ENCODE data around the gene CCDC110. TPM values are rescaled to one million over a fixed set of nuclear protein-coding genes. Genes with fewer than 3 reads are reported as not detected.

Gene CCDC110
- polyA plus RNA-seq, 1 donor (not counting 4 experiments of a cell fraction or from before 2014, with no cell fraction given) = not detected

DNA sequence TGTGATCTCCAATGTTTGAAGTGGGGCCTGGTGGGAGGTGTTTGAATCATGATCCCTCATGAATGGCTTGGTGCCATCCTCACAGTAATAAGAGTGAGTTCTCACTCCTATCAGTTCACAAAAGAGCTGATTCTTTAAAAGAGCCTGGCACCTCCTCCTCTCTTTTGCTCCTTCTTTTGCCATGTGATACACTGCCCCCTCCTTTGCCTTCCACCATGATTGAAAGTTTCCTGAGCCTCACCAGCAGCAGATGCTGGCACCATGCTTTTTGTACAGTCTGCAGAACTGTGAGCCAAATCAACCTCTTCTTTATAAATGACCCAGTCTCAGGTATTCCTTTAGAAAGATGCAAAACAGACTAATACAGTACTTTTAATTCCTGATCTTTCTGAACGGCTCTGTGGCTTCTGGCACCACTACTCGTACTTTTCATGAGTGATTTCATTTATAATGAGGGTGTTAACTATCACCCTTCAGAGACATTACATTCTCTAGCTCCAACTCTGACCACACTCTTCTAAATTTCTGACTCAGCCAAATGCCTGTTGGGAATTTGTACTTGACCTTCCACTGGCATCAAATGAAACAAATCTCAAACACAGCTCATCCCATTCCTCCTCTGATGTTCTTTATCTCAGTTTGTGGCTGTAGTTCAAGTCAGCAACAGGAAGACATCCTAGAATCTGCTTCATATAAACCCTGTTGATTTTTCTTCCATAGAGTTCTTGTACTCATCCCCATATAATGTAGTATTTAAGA, 50.0 kb downstream of the CCDC110 start:
- dilution Hi-C loops (cut with MboI; ENCODE audit: extremely low pct_ligation_motif_present, low sequenced_read_pairs) = no loop called here
- peaks cover 3 to 4% of the 10 kb centered on the region in 2 experiments for H3K36me3 ChIP-seq (ENCODE audit: control insufficient read depth in 2 of 2, extremely low read depth in 1 of 2, insufficient read depth in 2 of 2, low read length in 2 of 2)
- H3K4me3 ChIP-seq (ENCODE audit: control insufficient read depth in 2 of 3, extremely low read depth in 1 of 3, insufficient read depth in 2 of 3, low read depth in 1 of 3, low read length in 3 of 3) = no peak overlapping the region
- FAIRE-seq = peak; percentile 23
- TF ChIP-seq EZH2 (IDR thresholded peaks at IDR 0.05; ENCODE audit: low read length) = no peak
- no peak for TF ChIP-seq CTCF (optimal IDR thresholded peaks at IDR 0.05 in 1 of 3, IDR thresholded peaks at IDR 0.05 in 1 of 3, conservative IDR thresholded peaks at IDR 0.05 in 1 of 3; ENCODE audit: extremely low read depth in 1 of 3, insufficient read depth in 2 of 3, low read length in 3 of 3)
- H3K9me3 ChIP-seq (ENCODE audit: control insufficient read depth, low read depth, low read length) = no peaks in the 10 kb centered on the region
- no peak overlapping the region for H3K9ac ChIP-seq (ENCODE audit: control insufficient read depth, extremely low read depth, insufficient read depth, low read length)
- peaks cover 13% of the 10 kb centered on the region for H3K79me2 ChIP-seq (ENCODE audit: control insufficient read depth, insufficient read depth, low read length)
- no peaks in the 10 kb centered on the region for H4K20me1 ChIP-seq (ENCODE audit: control insufficient read depth, extremely low read depth, insufficient read depth, low read length)
- no peaks in the 10 kb centered on the region for H3K9me1 ChIP-seq (ENCODE audit: control insufficient read depth, extremely low read depth, insufficient read depth, low read length)
- no peak overlapping the region for H3K4me2 ChIP-seq (ENCODE audit: control insufficient read depth, extremely low read depth, insufficient read depth, low read depth, low read length)
- no peak for DNase-seq (ENCODE audit: low read depth, low spot score)
- H2AFZ ChIP-seq (ENCODE audit: control insufficient read depth, low read length) = no peak overlapping the region
- peaks cover 6% of the 10 kb centered on the region for H3K4me1 ChIP-seq (ENCODE audit: control insufficient read depth, extremely low read depth, insufficient read depth, low read length)
- no peak overlapping the region for H3K27ac ChIP-seq (ENCODE audit: control insufficient read depth, insufficient read depth, low read length)
- H3K27me3 ChIP-seq (ENCODE audit: control insufficient read depth, extremely low read depth, insufficient read depth, low read length) = no peaks in the 10 kb centered on the region

GRCh38 chr4:185416955-185417354, 54.6 kb downstream of the CCDC110 start:
- DNase-seq (ENCODE audit: low read depth, low spot score) = no peak
- H3K9me3 ChIP-seq (ENCODE audit: control insufficient read depth, low read depth, low read length) = no peaks in the 10 kb centered on the region
- H4K20me1 ChIP-seq (ENCODE audit: control insufficient read depth, extremely low read depth, insufficient read depth, low read length) = no peaks in the 10 kb centered on the region
- H3K4me2 ChIP-seq (ENCODE audit: control insufficient read depth, extremely low read depth, insufficient read depth, low read depth, low read length) = no peak overlapping the region
- TF ChIP-seq CTCF (optimal IDR thresholded peaks at IDR 0.05 in 1 of 3, IDR thresholded peaks at IDR 0.05 in 1 of 3, conservative IDR thresholded peaks at IDR 0.05 in 1 of 3; ENCODE audit: extremely low read depth in 1 of 3, insufficient read depth in 2 of 3, low read length in 3 of 3) = no peak
- TF ChIP-seq EZH2 (IDR thresholded peaks at IDR 0.05; ENCODE audit: low read length) = no peak
- no peaks in the 10 kb centered on the region for H3K27me3 ChIP-seq (ENCODE audit: control insufficient read depth, extremely low read depth, insufficient read depth, low read length)
- H3K79me2 ChIP-seq (ENCODE audit: control insufficient read depth, insufficient read depth, low read length) = no peaks in the 10 kb centered on the region
- H3K9me1 ChIP-seq (ENCODE audit: control insufficient read depth, extremely low read depth, insufficient read depth, low read length) = no peaks in the 10 kb centered on the region
- dilution Hi-C loops (cut with MboI; ENCODE audit: extremely low pct_ligation_motif_present, low sequenced_read_pairs) = no loop called here
- FAIRE-seq = no peak
- H3K27ac ChIP-seq (ENCODE audit: control insufficient read depth, insufficient read depth, low read length) = no peak overlapping the region
- no peaks in the 10 kb centered on the region for H3K4me1 ChIP-seq (ENCODE audit: control insufficient read depth, extremely low read depth, insufficient read depth, low read length)
- H3K36me3 ChIP-seq (ENCODE audit: control insufficient read depth in 2 of 2, extremely low read depth in 1 of 2, insufficient read depth in 2 of 2, low read length in 2 of 2) = peaks cover 4 to 5% of the 10 kb centered on the region in 2 experiments
- no peak overlapping the region for H2AFZ ChIP-seq (ENCODE audit: control insufficient read depth, low read length)
- H3K9ac ChIP-seq (ENCODE audit: control insufficient read depth, extremely low read depth, insufficient read depth, low read length) = no peak overlapping the region
- no peak overlapping the region for H3K4me3 ChIP-seq (ENCODE audit: control insufficient read depth in 2 of 3, extremely low read depth in 1 of 3, insufficient read depth in 2 of 3, low read depth in 1 of 3, low read length in 3 of 3)
